HepG2 (cell line): ENCODE results near the gene CAB39. TPM values are rescaled to one million over a fixed set of nuclear protein-coding genes. Genes with fewer than 3 reads are reported as not detected.

ENCODE experiments used
- ATAC-seq: fragments of 200-7000 bp; cut with Tn5 transposase; 3 replicates; pipeline ENCODE4 v1.9.1; 2020; ENCODE audit warnings: mild to moderate bottlenecking, moderate library complexity
- BruUV-seq: library from RNA; stranded (reverse); fragments of 400-500 nt; replicated peaks from 2 replicates; lab custom pipeline; 2021; lab: Mats Ljungman, UMichigan
- CTCF ChIA-PET: fragments of 300-600 bp; formaldehyde crosslinking; extraction: SDS; loops from one replicate; lab custom pipeline; 2021; ENCODE audit warnings: low total read pairs, inconsistent platforms, low intra/inter-chr PET ratio; lab: Yijun Ruan, JAX
- POLR2A ChIA-PET: fragments of 350-600 bp; sonication (Branson Sonifier 250); formaldehyde crosslinking; loops from one replicate; lab custom pipeline; 2020; ENCODE audit warnings: antibody characterized with exemption, inconsistent platforms; lab: Yijun Ruan, JAX
- DNase-seq: peaks from one replicate; pipeline ENCODE4 v3.0.0-alpha.2; 2015; ENCODE audit warnings: low spot score
- FAIRE-seq: peaks from 3 replicates; lab custom pipeline; 2011; peaks lifted over from hg19 to GRCh38; lab: Jason Lieb, UNC
- H2AFZ ChIP-seq: one replicate; pipeline ENCODE4 v1.6.1; 2011; ENCODE audit warnings: low read length, inconsistent platforms
- H3K27ac ChIP-seq: fragments of 300-600 bp; 3 replicates; pipeline ENCODE4 v1.8.0; 2011; ENCODE audit warnings: mixed run types, mild to moderate bottlenecking, mixed read lengths, low read length, inconsistent platforms; ENCODE audit not compliant: insufficient read depth; ENCODE audit errors: extremely low read length
- H3K27me3 ChIP-seq, 2 experiments: fragments of 200-600 bp in 1 of 2; 2 replicates in 1 of 2; 3 replicates in 1 of 2; pipeline versions ENCODE4 v1.6.0 to v1.8.0; 2011; ENCODE audit warnings: low read length in 2 of 2, mild to moderate bottlenecking in 2 of 2, moderate library complexity in 2 of 2, inconsistent platforms in 1 of 2; ENCODE audit not compliant: insufficient read depth in 2 of 2, control insufficient read depth in 1 of 2
- H3K36me3 ChIP-seq, 2 experiments: fragments of 200-600 bp in 1 of 2; replicated peaks in 1 of 2; 2 replicates in 1 of 2; 3 replicates in 1 of 2; pipeline versions ENCODE4 v1.5.1 to v1.8.0; 2011; ENCODE audit warnings: low read length in 2 of 2, inconsistent platforms in 1 of 2; ENCODE audit not compliant: insufficient read depth in 2 of 2, control insufficient read depth in 1 of 2
- H3K4me1 ChIP-seq: 2 replicates; pipeline ENCODE4 v1.5.1; 2012; ENCODE audit warnings: low read length, inconsistent platforms; ENCODE audit not compliant: insufficient read depth
- H3K4me2 ChIP-seq: 2 replicates; pipeline ENCODE4 v1.6.0; 2011; ENCODE audit warnings: low read depth, low read length, inconsistent platforms
- H3K4me3 ChIP-seq, 3 experiments: fragments of 200-600 bp in 1 of 3; sonication (generic), shearing (Covaris generic) in 1 of 3; replicated peaks in 1 of 3; 2 replicates each; pipeline ENCODE4 v1.5.1; 2011 to 2016; ENCODE audit warnings: low read length in 3 of 3, inconsistent platforms in 2 of 3, low read depth in 2 of 3, mild to moderate bottlenecking in 2 of 3, control low read depth in 1 of 3, mixed read lengths in 1 of 3; ENCODE audit not compliant: insufficient read depth in 1 of 3
- H3K79me2 ChIP-seq: one replicate; pipeline ENCODE4 v1.6.1; 2011; ENCODE audit warnings: low read length, inconsistent platforms; ENCODE audit not compliant: insufficient read depth
- H3K9ac ChIP-seq: 2 replicates; pipeline ENCODE4 v1.6.0; 2011; ENCODE audit warnings: mild to moderate bottlenecking, low read depth, low read length, inconsistent platforms; ENCODE audit not compliant: insufficient read depth
- H3K9me3 ChIP-seq: 2 replicates; pipeline ENCODE4 v1.5.1; 2012; ENCODE audit warnings: mild to moderate bottlenecking, low read length
- H4K20me1 ChIP-seq: 2 replicates; pipeline ENCODE4 v1.6.0; 2011; ENCODE audit warnings: inconsistent platforms, mild to moderate bottlenecking, low read length, moderate library complexity; ENCODE audit not compliant: insufficient read depth
- AGO1 ChIP-seq: fragments of 200-400 bp; formaldehyde crosslinking; IDR thresholded peaks from 2 replicates; pipeline ENCODE4 v1.6.1; 2017; ENCODE audit warnings: mild to moderate bottlenecking, low read depth, low read length, moderate library complexity; ENCODE audit not compliant: poor library complexity, severe bottlenecking
- ETS1 ChIP-seq: sonication (generic); formaldehyde crosslinking; IDR thresholded peaks from 2 replicates; pipeline ENCODE4 v1.4.0; 2020; ENCODE audit warnings: missing genetic modification reagents
- HMGXB4 ChIP-seq, 2 experiments: sonication (generic) in 1 of 2; formaldehyde crosslinking in 1 of 2; IDR thresholded peaks; 2 replicates each; pipeline versions ENCODE4 v1.4.0 to v1.6.1; 2018 to 2020; ENCODE audit warnings: missing genetic modification reagents in 2 of 2, borderline replicate concordance in 1 of 2, low read depth in 1 of 2, mild to moderate bottlenecking in 1 of 2, missing biosample characterization in 1 of 2
- LBX2 ChIP-seq: sonication (generic); formaldehyde crosslinking; IDR thresholded peaks from 2 replicates; pipeline ENCODE4 v1.5.0; 2020; ENCODE audit warnings: missing genetic modification reagents, mild to moderate bottlenecking, borderline replicate concordance
- MEIS1 ChIP-seq: sonication (generic); formaldehyde crosslinking; IDR thresholded peaks from 2 replicates; pipeline ENCODE4 v1.9.0; 2021; ENCODE audit warnings: mild to moderate bottlenecking, missing genetic modification reagents, moderate library complexity, borderline replicate concordance
- MTA1 ChIP-seq: sonication (generic); formaldehyde crosslinking; IDR thresholded peaks from 2 replicates; pipeline ENCODE4 v1.4.0; 2020; ENCODE audit warnings: missing genetic modification reagents, mild to moderate bottlenecking, borderline replicate concordance
- MYC ChIP-seq: sonication (generic); formaldehyde crosslinking; IDR thresholded peaks from 2 replicates; pipeline ENCODE4 v1.9.0; 2021; ENCODE audit warnings: missing genetic modification reagents, borderline replicate concordance
- PCBP1 ChIP-seq: fragments of 200-400 bp; formaldehyde crosslinking; IDR thresholded peaks from 2 replicates; pipeline ENCODE4 v1.6.1; 2017; ENCODE audit warnings: mild to moderate bottlenecking, low read depth, low read length, borderline replicate concordance
- POGK ChIP-seq: sonication (generic); formaldehyde crosslinking; conservative IDR thresholded peaks from 2 replicates; pipeline ENCODE4 v1.8.0; 2022; ENCODE audit warnings: mild to moderate bottlenecking, moderate library complexity, missing genetic modification reagents
- ZFAT ChIP-seq: sonication (generic); formaldehyde crosslinking; conservative IDR thresholded peaks from 2 replicates; pipeline ENCODE4 v1.8.1; 2023; ENCODE audit warnings: missing genetic modification reagents, inconsistent platforms
- ZNF281 ChIP-seq: sonication (generic); formaldehyde crosslinking; IDR thresholded peaks from 2 replicates; pipeline ENCODE4 v1.4.0; 2020; ENCODE audit warnings: missing genetic modification reagents, borderline replicate concordance
- ZNF430 ChIP-seq: sonication (generic); formaldehyde crosslinking; IDR thresholded peaks from 2 replicates; pipeline ENCODE4 v1.9.0; 2021; ENCODE audit warnings: mild to moderate bottlenecking, missing genetic modification reagents
- ZNF563 ChIP-seq: sonication (generic); formaldehyde crosslinking; IDR thresholded peaks from 2 replicates; pipeline ENCODE4 v1.8.0; 2022; ENCODE audit warnings: mild to moderate bottlenecking, moderate library complexity, missing genetic modification reagents
- ZSCAN22 ChIP-seq: sonication (generic); formaldehyde crosslinking; IDR thresholded peaks from 2 replicates; pipeline ENCODE4 v1.4.0; 2020; ENCODE audit warnings: mild to moderate bottlenecking, missing genetic modification reagents
- WGBS: methylation state at CpG from one replicate; pipeline ENCODE4 v1.1.6; 2017; ENCODE audit warnings: low lambda C conversion rate; 5-methylcytosine and 5-hydroxymethylcytosine counted together
- in situ Hi-C: cut with HindIII; loops from 2 replicates; pipeline ENCODE4 v1.10.0; 2017; ENCODE audit warnings: low pct_unique_long_range_greater_than_20kb; ENCODE audit not compliant: extremely low pct_ligation_motif_present
- intact Hi-C: fragments of 100-400 bp; cut with micrococcal nuclease; formaldehyde crosslinking; loops from one replicate; pipeline ENCODE4 v1.10.0; 2022; ENCODE audit not compliant: unreplicated experiment
- polyA plus RNA-seq, 8 experiments: library from polyadenylated mRNA; depleted of rRNA in 3 of 8; stranded (reverse) in 7 of 8; unstranded in 1 of 8; fragments of >200 nt; fragmentation: Illumina TruSeq in 4 of 8; extraction: Trizol in 4 of 8; gene quantifications; 2 replicates each; pipeline versions ENCODE4 v1.2.1 to v1.2.3, GENCODE V29; 2011 to 2016; ENCODE audit warnings: low read depth in 4 of 8, missing spikeins in 1 of 8, mixed read lengths in 1 of 8; ENCODE audit not compliant: insufficient read depth in 1 of 8
- total RNA-seq, 5 experiments: library from RNA; depleted of rRNA; stranded (reverse); fragments of >200 nt; fragmentation: Illumina TruSeq; extraction: Trizol; gene quantifications; 2 replicates each; pipeline ENCODE4 v1.2.3, GENCODE V29; 2016; ENCODE audit warnings: low read depth in 1 of 5

CAB39 gene
- total and polyA plus RNA-seq, 2 of the 13 experiments (the other 11 are each of a cell fraction or from before 2014, with no cell fraction given) = 19.3 to 45.3 TPM

- no peak for ATAC-seq
- Histone ChIP-seq H3K27ac (peak overlapping the region; percentile 31), H3K36me3 (no peaks in the 10 kb centered on the region), H3K9ac (peak overlapping the region; percentile 79), H3K27me3 (peaks cover 0 to 16% of the 10 kb centered on the region in 2 experiments; a peak in 2 of 5 replicates), H4K20me1 (peaks cover 9% of the 10 kb centered on the region; the same call in 1 of the 2 replicates), H3K4me3 (peak overlapping the region; percentile 91 to 99 (median 97)), H3K9me3 (no peaks in the 10 kb centered on the region), H3K4me2 (peak overlapping the region; percentile 81), H3K79me2 (no peaks in the 10 kb centered on the region), H2AFZ (no peak overlapping the region), H3K4me1 (peaks cover 33% of the 10 kb centered on the region)
- no peak for FAIRE-seq
- under 1% methylated on average over 24 of the region's 24 CpGs for whole genome bisulfite sequencing
- in situ Hi-C loops = no loop called here
- ChIA-PET POLR2A (interaction anchor here (1.0 to 1.1 kb wide), 2 partner anchors 12 to 185 kb away, joined by 3 to 7 read pairs; no protein-coding TSS in a partner anchor), CTCF (interaction anchor here (1.2 kb wide), 1 partner anchor 121 kb away, joined by 3 read pairs; no protein-coding TSS in a partner anchor)
- intact Hi-C loops = loop anchor here (2.0 to 10.0 kb wide), 2 partner anchors 55 to 189 kb away; partner anchors contain the start of gene PSMD1
- no peak for DNase-seq
- no TSS peak for BruUV-seq
- TF ChIP-seq ZNF430 (CRISPR knock-in tag) = peak; percentile 16; the same call in 1 of the 2 replicates
- no peak for TF ChIP-seq AGO1
- TF ChIP-seq MEIS1 (CRISPR knock-in tag) = 0 out of 2 replicates have a peak, but pooled peaks have one; percentile 31
- 0 out of 2 replicates have a peak, but pooled peaks have one; percentile 0 for TF ChIP-seq MYC (CRISPR knock-in tag)
- no peak for TF ChIP-seq POGK
- TF ChIP-seq LBX2 (CRISPR knock-in tag) = no peak
- 0 out of 2 replicates have a peak, but pooled peaks have one; percentile 7 for TF ChIP-seq PCBP1
- no peak for TF ChIP-seq ZNF281
- TF ChIP-seq HMGXB4 (CRISPR knock-in tag; IDR thresholded peaks at IDR 0.05; ENCODE audit: borderline replicate concordance in 1 of 2, low read depth in 1 of 2) = 0 out of 4 replicates have a peak, but pooled peaks of 1 of the 2 experiments have one; percentile 6
- TF ChIP-seq ETS1 (CRISPR knock-in tag) = 0 out of 2 replicates have a peak, but pooled peaks have one; percentile 10
- TF ChIP-seq ZSCAN22 (CRISPR knock-in tag) = peak; percentile 32; the same call in 1 of the 2 replicates
- no peak for TF ChIP-seq ZNF563
- TF ChIP-seq MTA1 (CRISPR knock-in tag) = no peak
- TF ChIP-seq ZFAT (CRISPR knock-in tag) = no peak
Measured at GRCh38 chr2:230865307-230865765, 152.7 kb downstream of the CAB39 start.
